ENCODE results near the gene FN3K. TPM values are rescaled to one million over a fixed set of nuclear protein-coding genes. Genes with fewer than 3 reads are reported as not detected.

The FN3K gene
- total RNA-seq, 1 donor from 2014 or later: 19.7 TPM

GRCh38 chr17:82703036-82703745, 32.2 kb upstream of the FN3K start:
- no peak for DNase-seq (ENCODE audit: extremely low read depth, low read depth, low spot score)

- no peak for DNase-seq (ENCODE audit: extremely low read depth, low read depth, low spot score)
Measured at GRCh38 chr17:82703935-82704865, 31.2 kb upstream of the FN3K start.

- no peak for DNase-seq (ENCODE audit: extremely low read depth, low read depth, low spot score)
Measured at GRCh38 chr17:82704886-82705285, 30.5 kb upstream of the FN3K start.

GRCh38 chr17:82705756-82706155, 29.7 kb upstream of the FN3K start:
- DNase-seq (ENCODE audit: extremely low read depth, low read depth, low spot score): no peak

DNA sequence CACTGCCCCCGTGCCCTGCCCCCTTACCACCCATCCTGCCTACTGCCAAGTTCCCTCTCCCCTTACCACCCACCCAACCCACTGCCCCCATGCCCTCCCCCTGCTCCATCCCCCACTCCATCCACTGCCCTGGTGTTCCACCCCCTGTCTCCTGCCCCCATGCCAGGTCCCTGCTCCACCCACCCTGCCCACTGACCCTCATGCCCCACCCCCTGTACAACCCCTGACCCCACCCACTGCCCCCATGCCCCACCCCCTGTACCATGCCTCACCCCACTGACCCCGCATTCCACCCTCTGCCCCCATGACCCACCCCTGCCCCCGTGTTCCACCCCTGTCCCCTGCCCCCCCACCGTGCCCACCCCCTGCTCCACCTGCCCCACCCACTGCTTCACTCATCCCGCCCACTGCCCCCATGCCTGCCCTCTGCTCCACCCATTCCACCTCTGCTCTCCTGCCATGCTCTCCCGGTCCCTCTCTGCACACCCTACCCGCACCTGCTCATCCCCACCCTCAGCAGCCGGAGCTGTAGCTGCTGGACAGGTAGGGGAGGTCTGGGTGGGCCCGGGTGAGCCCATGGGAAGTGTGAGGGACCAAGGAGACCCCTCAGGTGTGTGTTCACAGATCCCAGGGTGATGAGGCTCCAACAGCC, 26.3 kb upstream of the FN3K start:
- DNase-seq (ENCODE audit: extremely low read depth, low read depth, low spot score): no peak

DNA sequence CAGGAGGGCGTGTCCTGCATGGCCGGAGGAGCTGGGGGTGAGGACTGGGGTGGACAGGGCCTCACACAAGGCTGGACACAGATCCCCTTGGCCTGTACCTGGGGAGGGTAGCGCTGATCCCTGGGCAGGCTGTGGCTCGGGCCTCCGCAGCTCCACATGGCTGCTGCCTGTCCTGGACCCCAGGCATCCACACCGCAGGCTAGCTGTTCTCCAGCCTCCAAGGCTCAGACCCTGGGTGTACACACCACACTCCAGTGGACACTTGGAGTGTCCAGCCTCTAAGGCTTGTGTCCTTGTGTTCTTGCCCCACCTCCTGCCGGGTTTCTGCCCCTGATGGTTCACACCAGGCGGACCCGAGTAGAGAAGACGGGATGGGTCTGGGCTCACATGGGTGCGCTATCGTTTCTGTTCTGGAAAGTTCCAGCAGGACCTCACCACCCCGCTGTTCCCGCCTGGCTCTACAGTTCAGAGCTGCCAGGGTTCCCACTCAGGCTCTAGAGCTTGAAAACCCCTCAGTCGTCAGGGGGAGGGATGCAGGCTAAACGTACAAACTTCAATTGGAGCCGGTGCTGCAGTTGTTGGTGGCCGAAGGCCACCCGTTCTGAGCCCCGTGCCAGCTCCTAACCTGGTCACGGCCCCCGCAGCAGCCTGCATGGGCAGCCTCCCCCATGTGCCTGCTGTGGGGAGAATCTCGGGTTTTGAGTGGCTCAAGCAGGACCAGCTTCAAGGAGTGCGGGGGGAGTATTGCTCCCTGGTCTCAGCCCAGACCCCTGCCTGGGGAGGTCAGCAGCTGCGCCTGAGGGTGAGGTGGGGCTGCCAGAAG, 25.5 kb upstream of the FN3K start:
- no peak for DNase-seq (ENCODE audit: extremely low read depth, low read depth, low spot score)

DNA sequence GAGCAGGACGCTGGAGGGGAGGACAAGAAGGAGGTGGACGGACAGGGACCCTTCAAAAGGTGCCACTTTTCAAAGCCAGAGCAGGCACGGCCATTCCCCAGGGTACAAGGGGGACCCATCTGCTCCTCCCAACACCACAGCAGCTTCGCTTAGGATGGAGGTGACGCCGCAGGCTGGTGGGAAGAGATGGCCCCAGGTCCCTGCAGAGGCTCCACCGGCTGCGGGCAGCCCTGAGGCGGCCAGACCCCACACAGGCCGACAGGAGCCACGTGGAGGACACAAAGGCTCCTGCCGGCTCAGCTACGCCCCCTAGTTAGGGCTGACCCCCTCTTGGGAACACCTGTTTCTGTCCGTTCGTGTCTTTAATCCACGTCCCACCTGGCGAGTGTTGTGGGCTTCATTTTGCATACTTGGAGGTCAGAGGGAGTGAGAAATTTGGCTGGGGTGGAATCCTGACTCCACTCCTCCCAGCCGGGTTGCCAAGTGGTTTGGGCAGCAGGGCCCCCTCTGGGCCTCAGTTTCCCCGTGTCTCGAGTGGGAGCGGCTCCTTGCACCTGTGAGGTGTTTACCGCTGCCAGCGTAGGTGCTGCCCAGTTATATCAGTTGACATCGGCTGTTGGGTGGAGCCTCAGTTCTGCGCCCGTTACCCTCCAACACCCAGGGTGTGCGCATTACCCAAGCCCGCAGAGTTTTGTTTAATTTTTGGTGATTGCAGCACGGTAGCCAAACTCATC, 24.7 kb upstream of the FN3K start:
- no peak for DNase-seq (ENCODE audit: extremely low read depth, low read depth, low spot score)

GRCh38 chr17:82713071-82713723, 22.2 kb upstream of the FN3K start:
- DNase-seq (ENCODE audit: extremely low read depth, low read depth, low spot score): no peak

GRCh38 chr17:82716203-82717010, 19.0 kb upstream of the FN3K start, which contains the start of gene FN3KRP:
Gene FN3KRP (plus strand): TSS chr17:82716706. CDS start chr17:82716756, 50 bp downstream.
- no peak for DNase-seq (ENCODE audit: extremely low read depth, low read depth, low spot score)

GRCh38 chr17:82718986-82719685, 16.3 kb upstream of the FN3K start:
- no peak for DNase-seq (ENCODE audit: extremely low read depth, low read depth, low spot score)

DNA sequence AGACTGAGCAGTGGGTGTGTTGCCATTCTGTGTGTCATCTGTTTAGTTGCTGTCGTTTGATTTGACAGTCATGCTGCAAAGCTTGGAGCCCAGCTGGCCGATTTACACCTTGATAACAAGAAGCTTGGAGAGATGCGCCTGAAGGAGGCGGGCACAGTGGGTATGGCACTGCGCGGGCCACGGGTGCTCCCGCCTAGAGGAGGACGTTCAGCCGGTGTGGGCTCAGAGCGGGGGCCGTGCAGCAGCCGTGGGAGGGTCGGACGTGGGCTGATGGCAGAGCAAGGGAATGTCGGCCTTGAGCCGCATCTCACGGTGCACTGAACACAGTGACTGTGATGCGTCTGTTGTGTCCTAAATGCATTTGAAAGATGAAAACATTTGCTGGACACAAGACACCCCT, 15.2 kb upstream of the FN3K start:
- no peak for DNase-seq (ENCODE audit: extremely low read depth, low read depth, low spot score)

- no peak for DNase-seq (ENCODE audit: extremely low read depth, low read depth, low spot score)
Measured at GRCh38 chr17:82722341-82723013, 12.9 kb upstream of the FN3K start.

GRCh38 chr17:82723169-82723807, 12.1 kb upstream of the FN3K start:
- DNase-seq (ENCODE audit: extremely low read depth, low read depth, low spot score): no peak

GRCh38 chr17:82726427-82726826, 9.0 kb upstream of the FN3K start:
- no peak for DNase-seq (ENCODE audit: extremely low read depth, low read depth, low spot score)

DNA sequence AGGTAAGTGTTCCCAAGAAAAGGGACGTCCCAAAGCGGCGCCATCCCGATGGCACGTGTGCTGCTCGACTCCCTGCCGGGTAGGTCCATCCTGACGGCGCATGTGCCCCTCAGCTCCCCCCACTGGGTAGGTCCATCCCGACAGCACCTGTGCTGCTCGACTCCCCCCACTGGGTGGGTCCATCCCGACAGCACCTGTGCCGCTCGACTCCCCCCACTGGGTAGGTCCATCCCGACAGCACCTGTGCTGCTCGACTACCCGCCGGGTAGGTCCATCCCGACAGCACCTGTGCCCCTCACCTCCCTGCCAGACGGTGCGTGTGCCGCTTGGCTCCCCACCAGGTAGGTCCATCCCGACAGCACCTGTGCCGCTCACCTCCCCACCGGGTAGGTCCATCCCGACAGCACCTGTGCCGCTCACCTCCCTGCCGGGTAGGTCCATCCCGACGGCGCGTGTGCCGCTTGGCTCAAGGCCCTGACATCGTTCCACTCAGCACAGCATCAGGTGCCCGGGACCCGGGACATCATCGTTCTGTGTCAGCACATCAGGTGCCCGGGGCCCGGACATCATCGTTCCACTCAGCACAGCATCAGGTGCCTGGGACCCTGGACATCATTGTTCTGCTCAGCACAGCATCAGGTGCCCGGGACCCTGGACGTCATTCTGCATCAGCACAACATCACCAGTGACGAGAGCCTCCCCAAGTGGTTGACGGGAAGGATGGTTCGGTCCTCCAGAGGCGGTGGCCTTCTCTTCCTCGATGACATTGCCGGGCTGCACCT, 5.7 kb upstream of the FN3K start:
- DNase-seq (ENCODE audit: extremely low read depth, low read depth, low spot score): no peak

GRCh38 chr17:82732118-82732743, 3.2 kb upstream of the FN3K start:
- no peak for DNase-seq (ENCODE audit: extremely low read depth, low read depth, low spot score)
